H9 (cell line): ENCODE results near the gene BLOC1S1. TPM values are rescaled to one million over a fixed set of nuclear protein-coding genes. Genes with fewer than 3 reads are reported as not detected.
A peak's percentile ranks its signal among the peaks of the same experiment; 100 is the strongest.

Source experiments
- DNase-seq: peaks from one replicate; pipeline ENCODE4 v3.0.0-alpha.2; 2017
- H2AFZ ChIP-seq: one replicate; pipeline ENCODE4 v1.6.1; 2013; ENCODE audit warnings: mild to moderate bottlenecking, low read length, control low read depth, moderate library complexity
- H2AK5ac ChIP-seq: 2 replicates; pipeline ENCODE4 v1.6.1; 2013; ENCODE audit warnings: low read length, control low read depth, mixed read lengths; ENCODE audit not compliant: insufficient read length
- H2BK120ac ChIP-seq: one replicate; pipeline ENCODE4 v1.6.1; 2013; ENCODE audit warnings: low read depth, mild to moderate bottlenecking, low read length, control low read depth, inconsistent platforms; ENCODE audit not compliant: poor library complexity, severe bottlenecking
- H2BK12ac ChIP-seq: 2 replicates; pipeline ENCODE4 v1.6.1; 2013; ENCODE audit warnings: low read length, control low read depth, mixed read lengths, low read depth; ENCODE audit not compliant: insufficient read length
- H2BK15ac ChIP-seq: 2 replicates; pipeline ENCODE4 v1.6.1; 2013; ENCODE audit warnings: low read depth, low read length, control low read depth
- H2BK20ac ChIP-seq: one replicate; pipeline ENCODE4 v1.6.1; 2013; ENCODE audit warnings: low read depth, mild to moderate bottlenecking, low read length, control low read depth, inconsistent platforms; ENCODE audit not compliant: poor library complexity, severe bottlenecking
- H2BK5ac ChIP-seq: 2 replicates; pipeline ENCODE4 v1.6.1; 2013; ENCODE audit warnings: low read length, control low read depth, mixed read lengths; ENCODE audit not compliant: insufficient read length
- H3K14ac ChIP-seq: 2 replicates; pipeline ENCODE4 v1.6.1; 2013; ENCODE audit warnings: low read length, control low read depth; ENCODE audit not compliant: insufficient read depth
- H3K18ac ChIP-seq: 2 replicates; pipeline ENCODE4 v1.6.1; 2013; ENCODE audit warnings: low read depth, mild to moderate bottlenecking, mixed read lengths, low read length, control low read depth; ENCODE audit not compliant: insufficient read length
- H3K23ac ChIP-seq: 2 replicates; pipeline ENCODE4 v1.6.1; 2013; ENCODE audit warnings: low read length, control low read depth, mixed read lengths, low read depth; ENCODE audit not compliant: insufficient read length
- H3K23me2 ChIP-seq: 2 replicates; pipeline ENCODE4 v1.6.1; 2013; ENCODE audit warnings: low read depth, mild to moderate bottlenecking, mixed read lengths, low read length, control low read depth; ENCODE audit not compliant: insufficient read length, poor library complexity, severe bottlenecking
- H3K27ac ChIP-seq: 2 replicates; pipeline ENCODE4 v1.5.1; 2013; ENCODE audit warnings: low read length, control low read depth, mixed read lengths, low read depth; ENCODE audit not compliant: insufficient read length
- H3K27me3 ChIP-seq: 2 replicates; pipeline ENCODE4 v1.6.1; 2013; ENCODE audit warnings: low read length, control low read depth, inconsistent platforms; ENCODE audit not compliant: insufficient read depth
- H3K4ac ChIP-seq: 2 replicates; pipeline ENCODE4 v1.6.1; 2013; ENCODE audit warnings: low read depth, mild to moderate bottlenecking, control low read depth, inconsistent platforms, low read length, moderate library complexity
- H3K4me1 ChIP-seq: 2 replicates; pipeline ENCODE4 v1.6.1; 2013; ENCODE audit warnings: low read length, control low read depth, inconsistent platforms; ENCODE audit not compliant: insufficient read depth
- H3K4me2 ChIP-seq: 2 replicates; pipeline ENCODE4 v1.6.1; 2013; ENCODE audit warnings: low read length, control low read depth, mixed read lengths; ENCODE audit not compliant: insufficient read length, insufficient read depth
- H3K56ac ChIP-seq: 2 replicates; pipeline ENCODE4 v1.6.1; 2013; ENCODE audit warnings: low read depth, mild to moderate bottlenecking, mixed read lengths, low read length, control low read depth; ENCODE audit not compliant: insufficient read length
- H3K79me1 ChIP-seq: 2 replicates; pipeline ENCODE4 v1.6.1; 2013; ENCODE audit warnings: low read depth, mild to moderate bottlenecking, moderate library complexity, low read length, control low read depth, inconsistent platforms; ENCODE audit not compliant: insufficient read depth, poor library complexity, severe bottlenecking
- H3K79me2 ChIP-seq: 2 replicates; pipeline ENCODE4 v1.6.1; 2013; ENCODE audit warnings: low read length, control low read depth, inconsistent platforms; ENCODE audit not compliant: insufficient read depth
- H3K9ac ChIP-seq: 2 replicates; pipeline ENCODE4 v1.6.1; 2013; ENCODE audit warnings: low read length, control low read depth, mixed read lengths; ENCODE audit not compliant: insufficient read length; ENCODE audit errors: extremely low read depth
- H3K9me3 ChIP-seq: one replicate; pipeline ENCODE4 v1.6.1; 2013; ENCODE audit warnings: low read depth, low read length, inconsistent platforms; ENCODE audit not compliant: control insufficient read depth
- H3T11ph ChIP-seq: one replicate; pipeline ENCODE4 v1.6.1; 2013; ENCODE audit warnings: mild to moderate bottlenecking, low read length, control low read depth, inconsistent platforms
- H4K20me1 ChIP-seq: one replicate; pipeline ENCODE4 v1.6.1; 2013; ENCODE audit not compliant: control insufficient read depth, insufficient read length, insufficient read depth
- H4K5ac ChIP-seq: 2 replicates; pipeline ENCODE4 v1.6.1; 2013; ENCODE audit warnings: low read depth, mild to moderate bottlenecking, mixed read lengths, low read length, control low read depth; ENCODE audit not compliant: insufficient read length
- H4K8ac ChIP-seq: replicated peaks from 2 replicates; pipeline ENCODE4 v1.6.1; 2013; ENCODE audit warnings: low read length, control low read depth, mixed read lengths, low read depth; ENCODE audit not compliant: insufficient read length
- H4K91ac ChIP-seq: 2 replicates; pipeline ENCODE4 v1.6.1; 2013; ENCODE audit warnings: low read depth, mild to moderate bottlenecking, moderate library complexity, mixed read lengths, low read length, control low read depth; ENCODE audit not compliant: insufficient read length
- H3K27ac Mint-ChIP-seq, 3 experiments: 2 replicates in 2 of 3; 3 replicates in 1 of 3; pipeline ENCODE4 v1.8.0; 2020 to 2021; ENCODE audit warnings: mixed read lengths in 3 of 3, mild to moderate bottlenecking in 1 of 3, moderate library complexity in 1 of 3
- H3K27me3 Mint-ChIP-seq: 2 replicates; pipeline ENCODE4 v1.8.0; 2021; ENCODE audit warnings: low read depth, mild to moderate bottlenecking, moderate library complexity, mixed read lengths
- H3K36me3 Mint-ChIP-seq, 3 experiments: 2 replicates in 2 of 3; 3 replicates in 1 of 3; pipeline ENCODE4 v1.8.0; 2020 to 2021; ENCODE audit warnings: low read depth in 3 of 3, mixed read lengths in 3 of 3; ENCODE audit not compliant: insufficient read depth in 1 of 3
- H3K4me1 Mint-ChIP-seq, 2 experiments: 2 replicates each; pipeline ENCODE4 v1.8.0; 2020; ENCODE audit warnings: mixed read lengths in 2 of 2
- H3K4me3 Mint-ChIP-seq, 2 experiments: 2 replicates in 1 of 2; 3 replicates in 1 of 2; pipeline ENCODE4 v1.8.0; 2020 to 2021; ENCODE audit warnings: mild to moderate bottlenecking in 2 of 2, mixed read lengths in 2 of 2, moderate library complexity in 1 of 2
- H3K9me3 Mint-ChIP-seq, 2 experiments: 2 replicates in 1 of 2; 3 replicates in 1 of 2; pipeline ENCODE4 v1.8.0; 2020; ENCODE audit warnings: mild to moderate bottlenecking in 2 of 2, mixed read lengths in 2 of 2, moderate library complexity in 1 of 2
- WGBS: extraction: QIAGEN DNeasy Blood & Tissue Kit; methylation state at CpG from one replicate; pipeline ENCODE4 v1.1.7; 2013; ENCODE audit warnings: missing lambda C conversion rate, low lambda C conversion rate, mixed read lengths; ENCODE audit not compliant: insufficient read length; ENCODE audit errors: extremely low coverage; 5-methylcytosine and 5-hydroxymethylcytosine counted together
- total RNA-seq: library from RNA; stranded (reverse); gene quantifications from 2 replicates; pipeline ENCODE4 v1.2.1, GENCODE V29; 2021
- TF ChIP-seq, protein P1 (sequence below): fragments of 200-600 bp; sonication (generic); conservative IDR thresholded peaks from 3 replicates; pipeline ENCODE4 v1.8.0; 2021; ENCODE audit warnings: antibody characterized with exemption, mild to moderate bottlenecking

The BLOC1S1 gene
- total RNA-seq, 1 experiment from 2014 or later: 108 TPM

DNA sequence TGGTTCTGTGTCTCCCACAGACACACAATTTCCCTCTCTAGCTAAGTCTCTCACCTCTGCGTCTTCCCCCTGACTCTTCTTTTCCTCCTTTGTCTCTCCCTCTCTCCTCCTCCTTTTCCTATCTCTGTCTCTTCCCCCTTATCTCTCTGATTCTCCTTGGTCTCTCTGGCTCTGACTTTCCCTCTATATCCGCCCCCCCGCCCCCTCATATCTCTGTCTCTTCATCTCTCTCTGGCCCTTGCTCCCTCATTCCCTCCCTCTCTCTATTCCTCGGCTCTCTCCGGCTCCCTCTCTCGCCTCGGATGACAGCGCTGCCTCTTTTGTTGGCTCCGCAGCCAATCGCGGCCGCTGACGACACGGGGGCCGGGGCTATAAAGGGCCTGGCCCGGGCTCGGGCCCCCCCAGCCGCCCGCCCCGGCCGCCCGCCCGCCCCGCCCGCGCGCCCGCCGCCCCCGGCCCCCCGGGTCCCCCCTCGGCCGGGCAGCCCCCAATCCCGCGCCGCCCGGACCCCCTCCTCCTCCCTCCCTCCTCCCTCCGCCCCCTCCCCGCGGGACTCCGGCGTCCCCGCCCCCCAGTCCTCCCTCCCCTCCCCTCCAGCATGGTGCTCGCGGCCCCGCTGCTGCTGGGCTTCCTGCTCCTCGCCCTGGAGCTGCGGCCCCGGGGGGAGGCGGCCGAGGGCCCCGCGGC, 27.0 kb downstream of the BLOC1S1 start, which contains the start of gene GDF11:
Gene GDF11, plus strand, starts transcription at position 404 of the 687 bp plus-strand sequence. Its CDS starts 195 bp downstream, at position 599.
- TF ChIP-seq, protein P1, sequence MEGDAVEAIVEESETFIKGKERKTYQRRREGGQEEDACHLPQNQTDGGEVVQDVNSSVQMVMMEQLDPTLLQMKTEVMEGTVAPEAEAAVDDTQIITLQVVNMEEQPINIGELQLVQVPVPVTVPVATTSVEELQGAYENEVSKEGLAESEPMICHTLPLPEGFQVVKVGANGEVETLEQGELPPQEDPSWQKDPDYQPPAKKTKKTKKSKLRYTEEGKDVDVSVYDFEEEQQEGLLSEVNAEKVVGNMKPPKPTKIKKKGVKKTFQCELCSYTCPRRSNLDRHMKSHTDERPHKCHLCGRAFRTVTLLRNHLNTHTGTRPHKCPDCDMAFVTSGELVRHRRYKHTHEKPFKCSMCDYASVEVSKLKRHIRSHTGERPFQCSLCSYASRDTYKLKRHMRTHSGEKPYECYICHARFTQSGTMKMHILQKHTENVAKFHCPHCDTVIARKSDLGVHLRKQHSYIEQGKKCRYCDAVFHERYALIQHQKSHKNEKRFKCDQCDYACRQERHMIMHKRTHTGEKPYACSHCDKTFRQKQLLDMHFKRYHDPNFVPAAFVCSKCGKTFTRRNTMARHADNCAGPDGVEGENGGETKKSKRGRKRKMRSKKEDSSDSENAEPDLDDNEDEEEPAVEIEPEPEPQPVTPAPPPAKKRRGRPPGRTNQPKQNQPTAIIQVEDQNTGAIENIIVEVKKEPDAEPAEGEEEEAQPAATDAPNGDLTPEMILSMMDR: no peak
- Histone ChIP-seq H3K4me1 (peaks cover 11% of the 10 kb centered on the region), H4K91ac (no peak within 1 kb of the TSS), H2AFZ (no peak within 1 kb of the TSS), H2BK20ac (no peak within 1 kb of the TSS), H3K18ac (peak within 1 kb of the TSS; percentile 56), H4K5ac (no peak within 1 kb of the TSS), H2AK5ac (no peak within 1 kb of the TSS), H3K23ac (no peak within 1 kb of the TSS), H3K27ac (no peak within 1 kb of the TSS), H2BK15ac (no peak within 1 kb of the TSS), H3K56ac (no peak within 1 kb of the TSS), H3K9ac (peak within 1 kb of the TSS; percentile 31), H4K20me1 (no peaks in the 10 kb centered on the region), H4K8ac (no peak within 1 kb of the TSS), H2BK5ac (no peak within 1 kb of the TSS), H3K9me3 (no peaks in the 10 kb centered on the region), H2BK120ac (no peak within 1 kb of the TSS), H3K4me2 (peak within 1 kb of the TSS; percentile 83), H3T11ph (no peak within 1 kb of the TSS), H3K79me2 (peaks cover 6% of the 10 kb centered on the region; the same call in 1 of the 2 replicates), H3K79me1 (peaks cover 2% of the 10 kb centered on the region), H3K14ac (peak within 1 kb of the TSS; percentile 49; the same call in 1 of the 2 replicates), H3K27me3 (no peaks in the 10 kb centered on the region), H3K23me2 (peaks cover 36% of the 10 kb centered on the region), H3K4ac (no peak within 1 kb of the TSS), H2BK12ac (no peak within 1 kb of the TSS)
- DNase-seq: peak; percentile 88
- WGBS: no CpG with 5 or more reads among the region's 53 CpGs
- Mint-ChIP-seq H3K4me1 (peaks cover 46 to 48% of the 10 kb centered on the region in 2 experiments), H3K9me3 (no peaks in the 10 kb centered on the region), H3K27me3 (peaks cover 8% of the 10 kb centered on the region), H3K4me3 (peak within 1 kb of the TSS; percentile 96 to 97), H3K36me3 (peaks cover 5 to 11% (median 9%) of the 10 kb centered on the region in 3 experiments; a peak in 5 of 7 replicates), H3K27ac (peak within 1 kb of the TSS; percentile 89 to 95 (median 94))
